Activated naive CD8-positive, alpha-beta T cell (primary cell): ENCODE results near the gene SINHCAF.

Experiments used
- H3K27ac Mint-ChIP-seq: one replicate; pipeline ENCODE4 v1.8.0; 2021; ENCODE audit warnings: mixed read lengths
- H3K27me3 Mint-ChIP-seq: one replicate; pipeline ENCODE4 v1.8.0; 2021; ENCODE audit warnings: mixed read lengths
- H3K36me3 Mint-ChIP-seq: one replicate; pipeline ENCODE4 v1.8.0; 2021; ENCODE audit warnings: mixed read lengths
- H3K4me1 Mint-ChIP-seq: one replicate; pipeline ENCODE4 v1.8.0; 2021; ENCODE audit warnings: low read depth, mixed read lengths
- H3K4me3 Mint-ChIP-seq: one replicate; pipeline ENCODE4 v1.8.0; 2021; ENCODE audit warnings: mild to moderate bottlenecking, mixed read lengths
- H3K9me3 Mint-ChIP-seq: one replicate; pipeline ENCODE4 v1.8.0; 2021; ENCODE audit warnings: low read depth, mixed read lengths

SINHCAF gene

DNA sequence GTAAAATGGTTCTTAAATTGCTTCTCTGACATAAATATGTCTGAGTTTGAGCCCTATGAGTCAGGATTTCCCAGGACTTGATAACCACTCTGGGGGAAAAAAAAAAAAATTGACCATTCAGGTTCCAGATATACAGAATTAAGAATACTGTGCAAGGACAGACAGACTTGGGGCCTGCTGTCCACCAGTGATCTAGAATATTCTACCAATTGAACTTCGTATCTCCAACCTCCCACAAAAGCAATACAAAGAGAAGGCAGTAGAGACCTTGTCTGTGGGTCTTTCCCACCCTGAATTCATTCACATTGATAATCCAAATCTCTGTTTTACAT lies 4.1 kb downstream of the SINHCAF start:
- H3K27me3 Mint-ChIP-seq, result no peaks in the 10 kb centered on the region
- peaks cover 4% of the 10 kb centered on the region for H3K36me3 Mint-ChIP-seq
- H3K4me1 Mint-ChIP-seq, result peaks cover 67% of the 10 kb centered on the region
- peak overlapping the region; percentile 92 for H3K27ac Mint-ChIP-seq
- no peaks in the 10 kb centered on the region for H3K9me3 Mint-ChIP-seq
- peak overlapping the region; percentile 99 for H3K4me3 Mint-ChIP-seq

GRCh38 chr12:31321186-31321896 lies 4.6 kb downstream of the SINHCAF start:
- peak overlapping the region; percentile 92 for H3K27ac Mint-ChIP-seq
- peaks cover 70% of the 10 kb centered on the region for H3K4me1 Mint-ChIP-seq
- H3K4me3 Mint-ChIP-seq, result peak overlapping the region; percentile 99
- no peaks in the 10 kb centered on the region for H3K27me3 Mint-ChIP-seq
- peaks cover 4% of the 10 kb centered on the region for H3K36me3 Mint-ChIP-seq
- no peaks in the 10 kb centered on the region for H3K9me3 Mint-ChIP-seq

DNA sequence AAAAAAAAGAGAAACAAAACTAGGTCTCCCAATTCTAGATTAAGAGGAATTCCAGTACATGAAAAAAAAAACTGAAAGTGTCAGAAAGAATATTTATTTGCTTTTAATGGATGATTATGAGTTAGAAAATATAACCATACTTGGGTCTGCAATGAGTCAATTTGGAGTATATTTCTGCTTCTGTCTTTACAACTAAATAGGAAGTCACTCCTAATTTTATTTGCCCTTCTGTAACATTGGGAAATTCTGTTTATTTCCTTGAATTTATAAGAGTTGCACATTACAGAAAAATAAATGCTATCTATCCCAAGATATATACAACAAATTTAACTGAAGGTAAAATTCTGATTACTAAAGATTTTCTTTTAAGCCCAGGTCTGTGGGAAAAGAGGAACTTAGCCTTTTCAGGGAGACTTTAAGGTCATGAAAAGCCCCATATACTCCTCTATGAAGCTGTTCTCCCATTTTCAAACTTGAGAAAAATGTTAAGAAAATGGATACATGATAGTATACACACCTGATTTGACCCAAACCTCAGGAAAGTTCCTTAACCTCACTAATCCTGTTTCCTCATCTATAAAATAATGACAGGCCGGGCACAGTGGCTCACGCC lies 7.2 kb downstream of the SINHCAF start:
- H3K4me1 Mint-ChIP-seq, result peaks cover 87% of the 10 kb centered on the region
- H3K36me3 Mint-ChIP-seq, result peaks cover 9% of the 10 kb centered on the region
- H3K27ac Mint-ChIP-seq, result peak overlapping the region; percentile 92
- no peaks in the 10 kb centered on the region for H3K9me3 Mint-ChIP-seq
- no peaks in the 10 kb centered on the region for H3K27me3 Mint-ChIP-seq
- peak overlapping the region; percentile 99 for H3K4me3 Mint-ChIP-seq

DNA sequence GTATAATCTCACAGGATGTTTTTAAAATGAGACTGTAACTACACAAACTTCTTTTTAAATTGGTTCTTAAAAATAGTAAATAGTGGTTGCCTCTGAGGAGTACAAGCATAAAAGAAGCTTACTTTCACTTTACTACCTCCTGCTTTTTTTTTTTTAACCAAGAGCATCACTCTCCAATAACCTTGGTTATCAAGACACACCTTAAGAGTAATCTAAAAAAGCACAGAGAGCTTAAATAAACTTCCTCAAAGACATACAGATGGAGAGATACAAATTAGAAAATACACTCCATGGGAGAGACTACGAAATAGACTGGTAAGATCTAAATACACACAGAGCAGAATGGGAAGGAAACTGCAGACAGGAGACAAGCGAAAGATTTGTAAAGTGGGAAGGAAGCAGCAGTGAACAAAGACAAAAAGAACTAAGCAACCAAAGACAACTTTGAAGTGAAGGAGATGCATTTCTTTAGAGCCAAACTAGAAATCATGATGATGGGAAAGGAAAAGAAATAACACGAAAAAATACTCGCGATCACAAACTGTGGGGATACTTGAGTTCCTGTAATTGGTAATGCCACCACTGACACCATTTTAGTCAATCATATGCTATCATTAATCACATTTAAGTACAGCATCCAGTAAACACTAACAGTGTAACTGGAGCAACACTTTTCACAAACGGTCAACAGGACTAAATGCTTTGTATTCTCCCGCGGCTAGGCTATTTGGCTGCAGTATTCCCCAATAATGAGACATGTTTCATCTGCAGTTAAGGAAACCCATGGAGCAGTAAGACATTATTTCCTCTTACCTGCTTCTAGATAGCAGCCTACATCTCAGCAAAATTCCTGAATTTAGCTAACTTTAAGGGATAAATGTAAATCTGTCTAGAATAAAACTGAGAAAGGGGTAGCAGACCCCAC lies 8.2 kb downstream of the SINHCAF start:
- Mint-ChIP-seq H3K36me3 (peaks cover 9% of the 10 kb centered on the region), H3K27me3 (no peaks in the 10 kb centered on the region), H3K4me3 (peak overlapping the region; percentile 99), H3K4me1 (peaks cover 81% of the 10 kb centered on the region), H3K9me3 (no peaks in the 10 kb centered on the region), H3K27ac (peak overlapping the region; percentile 92)

DNA sequence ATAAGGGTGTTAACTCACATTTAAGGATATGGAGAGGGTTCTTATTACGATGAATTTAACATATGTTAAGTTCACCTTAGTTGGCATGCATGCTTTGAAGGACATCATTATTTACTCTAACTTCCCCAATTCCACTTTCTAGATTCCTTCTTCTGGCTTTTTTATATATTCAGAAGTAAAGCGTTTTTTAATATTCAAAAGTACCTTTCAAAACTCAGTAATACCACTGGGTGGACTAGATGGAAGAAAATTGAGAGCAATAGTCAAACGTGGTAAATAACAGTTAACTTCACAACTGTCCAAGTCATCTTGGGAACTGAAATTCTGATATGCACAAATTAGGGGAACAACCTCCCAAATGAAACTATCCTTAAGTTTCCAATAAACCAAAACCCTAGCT lies 9.1 kb downstream of the SINHCAF start:
- no peaks in the 10 kb centered on the region for H3K27me3 Mint-ChIP-seq
- H3K9me3 Mint-ChIP-seq, result no peaks in the 10 kb centered on the region
- H3K27ac Mint-ChIP-seq, result peak overlapping the region; percentile 92
- H3K4me1 Mint-ChIP-seq, result peaks cover 83% of the 10 kb centered on the region
- H3K36me3 Mint-ChIP-seq, result peaks cover 17% of the 10 kb centered on the region
- peak overlapping the region; percentile 99 for H3K4me3 Mint-ChIP-seq

DNA sequence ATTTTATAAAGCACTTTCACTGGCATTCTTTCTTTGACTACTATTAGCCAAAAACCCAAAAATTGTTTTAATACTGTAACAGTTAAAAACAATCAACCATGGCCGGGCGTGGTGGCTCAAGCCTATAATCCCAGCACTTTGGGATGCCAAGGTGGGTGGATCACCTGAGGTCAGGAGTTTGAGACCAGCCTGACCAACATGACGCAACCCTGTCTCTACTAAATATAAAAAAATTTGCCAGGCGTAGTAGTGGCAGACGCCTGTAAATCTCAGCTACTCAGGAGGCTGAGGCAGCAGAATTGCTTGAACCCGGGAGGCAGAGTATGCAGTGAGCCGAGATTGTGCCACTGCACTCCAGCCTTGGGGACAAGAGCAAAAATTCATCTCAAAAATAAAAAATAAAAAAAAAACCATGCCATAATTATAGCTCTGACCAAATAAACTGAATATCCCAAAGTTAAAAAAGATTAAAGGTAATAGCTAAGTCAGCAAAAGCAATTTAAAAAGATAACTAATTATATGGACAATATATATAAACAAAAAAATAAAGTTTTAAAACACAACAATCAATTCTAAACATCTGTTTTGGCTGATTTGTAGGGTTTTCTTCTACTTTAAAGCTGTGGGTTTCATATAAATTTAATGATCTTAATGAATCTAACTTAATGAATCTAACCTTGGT lies 10.0 kb downstream of the SINHCAF start:
- H3K27ac Mint-ChIP-seq, result no peak overlapping the region

DNA sequence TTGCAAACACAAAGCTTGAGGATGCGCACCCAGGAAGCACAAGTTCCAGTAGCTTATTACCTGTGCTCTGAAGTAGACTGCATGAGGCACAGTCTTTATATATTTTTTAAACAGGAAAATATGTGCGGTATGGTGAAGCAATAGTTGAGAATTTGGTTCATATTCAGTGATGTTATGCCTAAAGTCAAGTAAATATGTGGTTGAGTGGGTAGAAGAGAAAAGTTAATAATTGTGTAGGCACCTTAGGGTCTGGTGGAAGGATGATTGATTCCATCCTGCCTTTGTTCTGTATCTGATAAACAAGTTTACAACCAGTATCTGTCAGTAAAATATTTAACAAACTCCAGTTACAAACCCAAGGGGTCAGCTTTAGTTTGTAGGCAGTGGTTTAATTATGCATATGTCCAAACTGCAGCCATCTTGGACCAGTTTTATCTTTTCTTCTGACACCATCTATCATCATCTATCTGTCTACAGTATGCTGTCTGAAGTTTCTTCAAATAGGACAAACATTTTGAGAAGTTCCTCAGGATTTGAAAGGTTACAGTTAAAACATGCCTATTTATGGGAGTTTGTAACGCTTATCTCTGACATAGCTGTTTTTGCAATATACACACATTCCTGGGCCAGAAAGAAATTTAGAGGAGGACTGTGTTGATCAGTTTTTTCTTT lies 10.8 kb downstream of the SINHCAF start:
- Mint-ChIP-seq H3K4me1 (peaks cover 77% of the 10 kb centered on the region), H3K9me3 (no peaks in the 10 kb centered on the region)

More for the DNA sequence above, 10.0 kb downstream of the SINHCAF start:
- no peak overlapping the region for H3K4me3 Mint-ChIP-seq
- peaks cover 80% of the 10 kb centered on the region for H3K4me1 Mint-ChIP-seq
- H3K27me3 Mint-ChIP-seq, result no peaks in the 10 kb centered on the region
- no peaks in the 10 kb centered on the region for H3K9me3 Mint-ChIP-seq
- H3K36me3 Mint-ChIP-seq, result peaks cover 21% of the 10 kb centered on the region

DNA sequence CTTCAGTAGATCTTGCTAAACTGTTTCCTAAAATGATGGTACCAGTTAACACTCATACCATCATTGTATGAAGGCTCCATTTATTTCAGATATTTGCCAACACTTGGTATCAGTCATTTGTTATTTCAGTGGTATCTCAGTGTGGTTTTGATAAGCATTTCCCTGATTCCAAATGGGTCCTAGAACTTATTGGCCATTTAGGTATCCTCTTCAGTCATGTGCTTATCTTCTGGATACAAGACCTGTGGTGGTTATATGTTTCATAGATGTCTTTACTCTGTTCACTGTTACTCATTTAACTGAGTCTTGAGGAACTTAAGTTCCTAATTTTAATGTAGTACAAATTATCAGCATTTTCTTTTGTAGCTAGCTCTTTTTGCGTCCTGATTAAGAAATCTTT lies 13.5 kb downstream of the SINHCAF start:
- Mint-ChIP-seq H3K27me3 (no peaks in the 10 kb centered on the region), H3K36me3 (peaks cover 23% of the 10 kb centered on the region), H3K27ac (peak overlapping the region; percentile 23)

More for the DNA sequence above, 10.8 kb downstream of the SINHCAF start:
- no peak overlapping the region for H3K27ac Mint-ChIP-seq
- no peaks in the 10 kb centered on the region for H3K27me3 Mint-ChIP-seq
- no peak overlapping the region for H3K4me3 Mint-ChIP-seq
- H3K36me3 Mint-ChIP-seq, result peaks cover 24% of the 10 kb centered on the region

DNA sequence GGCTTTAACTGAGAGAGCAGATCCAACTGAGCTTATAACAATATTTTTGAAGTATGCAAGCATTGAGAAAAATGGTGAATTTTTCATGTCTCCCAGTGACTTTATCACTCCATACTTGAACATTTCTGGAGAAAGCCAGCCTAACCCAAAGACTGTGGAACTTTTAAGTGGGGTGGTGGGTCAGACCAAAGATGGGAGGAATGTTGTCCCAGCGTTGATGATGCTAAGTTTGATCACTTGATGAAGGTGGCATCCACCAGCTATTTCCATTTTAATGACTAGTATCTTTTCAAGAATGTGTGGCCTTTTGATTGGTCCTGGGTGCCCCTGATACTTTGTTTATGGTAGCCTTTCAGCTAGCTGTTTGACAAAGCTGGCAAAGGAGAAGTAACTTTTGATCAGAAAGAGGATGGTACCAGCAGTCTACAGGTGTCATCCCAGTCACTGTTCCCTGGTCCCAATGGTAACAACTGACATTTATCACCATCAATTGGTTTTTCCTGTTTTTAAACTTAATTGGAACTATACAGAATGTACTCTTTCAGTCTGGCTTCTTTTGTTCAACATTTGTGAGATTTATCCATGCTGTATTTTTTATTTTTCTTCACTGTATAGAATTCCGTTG lies 14.2 kb downstream of the SINHCAF start:
- Mint-ChIP-seq H3K27me3 (no peaks in the 10 kb centered on the region), H3K9me3 (no peaks in the 10 kb centered on the region), H3K36me3 (peaks cover 26% of the 10 kb centered on the region), H3K27ac (no peak overlapping the region), H3K4me3 (no peak overlapping the region), H3K4me1 (peaks cover 67% of the 10 kb centered on the region)

More for the DNA sequence above, 13.5 kb downstream of the SINHCAF start:
- peaks cover 67% of the 10 kb centered on the region for H3K4me1 Mint-ChIP-seq
- no peaks in the 10 kb centered on the region for H3K9me3 Mint-ChIP-seq
- H3K4me3 Mint-ChIP-seq, result no peak overlapping the region

DNA sequence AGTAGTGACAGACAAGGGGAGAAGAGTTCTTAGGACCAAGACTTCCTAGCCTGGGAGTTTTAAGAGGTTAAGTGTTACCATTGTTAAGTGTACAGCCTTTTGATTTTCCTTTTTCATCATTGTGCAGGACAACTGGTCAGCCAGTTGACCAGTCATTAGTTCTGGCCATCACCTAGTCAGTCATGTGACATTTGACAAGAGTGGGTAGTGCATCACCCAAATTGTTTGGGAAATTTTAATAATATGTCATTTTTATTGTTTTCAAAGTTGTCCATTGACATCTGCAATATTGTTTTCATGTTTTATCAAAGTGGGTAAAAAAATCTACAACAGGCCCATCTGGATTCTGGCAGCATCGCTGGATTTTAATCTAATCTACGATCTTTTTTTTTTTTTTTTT lies 15.5 kb downstream of the SINHCAF start:
- no peaks in the 10 kb centered on the region for H3K27me3 Mint-ChIP-seq
- H3K27ac Mint-ChIP-seq, result no peak overlapping the region

DNA sequence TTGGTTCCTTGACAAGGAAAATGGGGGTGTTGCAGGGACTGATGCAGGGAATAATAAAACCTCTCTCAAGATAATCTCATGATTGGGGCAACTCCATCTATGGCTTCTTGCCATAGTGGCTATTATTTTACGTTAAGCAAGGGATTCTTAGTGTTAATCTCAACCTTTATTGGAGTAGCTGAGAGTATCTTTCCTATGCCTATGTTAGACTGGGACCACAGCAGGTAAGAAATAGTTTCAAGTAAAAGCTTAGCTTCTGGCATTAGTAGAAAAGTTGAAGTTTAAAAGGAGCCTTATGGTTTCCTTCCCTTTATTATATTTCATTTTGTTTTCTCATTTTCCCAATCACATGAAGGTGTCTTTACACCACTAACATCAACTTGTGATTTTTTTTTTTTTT lies 16.7 kb downstream of the SINHCAF start:
- Mint-ChIP-seq H3K27ac (peak overlapping the region; percentile 30), H3K27me3 (no peaks in the 10 kb centered on the region), H3K9me3 (no peaks in the 10 kb centered on the region), H3K36me3 (peaks cover 26% of the 10 kb centered on the region), H3K4me1 (peaks cover 63% of the 10 kb centered on the region), H3K4me3 (no peak overlapping the region)

More for the DNA sequence above, 15.5 kb downstream of the SINHCAF start:
- peaks cover 70% of the 10 kb centered on the region for H3K4me1 Mint-ChIP-seq
- H3K9me3 Mint-ChIP-seq, result no peaks in the 10 kb centered on the region
- H3K36me3 Mint-ChIP-seq, result peaks cover 29% of the 10 kb centered on the region
- no peak overlapping the region for H3K4me3 Mint-ChIP-seq

- Mint-ChIP-seq H3K27me3 (no peaks in the 10 kb centered on the region), H3K36me3 (peaks cover 24% of the 10 kb centered on the region), H3K9me3 (no peaks in the 10 kb centered on the region), H3K4me1 (peaks cover 64% of the 10 kb centered on the region), H3K4me3 (no peak overlapping the region), H3K27ac (peak overlapping the region; percentile 50)
Measured at GRCh38 chr12:31308116-31308515, 17.8 kb downstream of the SINHCAF start.

DNA sequence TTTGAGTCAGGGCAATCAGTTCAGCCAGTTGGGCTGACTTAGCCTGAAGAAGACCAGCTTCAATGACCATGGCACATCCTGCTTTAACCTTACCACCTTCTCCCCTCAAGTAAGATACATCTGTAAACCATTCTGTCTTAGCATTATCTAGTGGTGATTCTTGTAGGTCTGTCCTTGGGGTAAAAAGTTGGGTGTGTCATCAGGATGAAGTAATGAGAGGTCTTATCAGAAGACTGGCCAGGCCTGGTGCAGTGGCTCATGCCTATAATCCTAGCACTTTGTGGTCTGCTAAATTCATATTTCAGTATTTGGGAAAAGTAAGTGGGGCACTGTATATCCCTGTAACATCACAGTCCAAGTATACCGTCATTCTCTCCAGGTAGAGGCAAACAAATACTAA lies 19.1 kb downstream of the SINHCAF start:
- Mint-ChIP-seq H3K27me3 (no peaks in the 10 kb centered on the region), H3K36me3 (peaks cover 17% of the 10 kb centered on the region), H3K27ac (no peak overlapping the region), H3K4me3 (no peak overlapping the region), H3K9me3 (no peaks in the 10 kb centered on the region), H3K4me1 (peaks cover 58% of the 10 kb centered on the region)

DNA sequence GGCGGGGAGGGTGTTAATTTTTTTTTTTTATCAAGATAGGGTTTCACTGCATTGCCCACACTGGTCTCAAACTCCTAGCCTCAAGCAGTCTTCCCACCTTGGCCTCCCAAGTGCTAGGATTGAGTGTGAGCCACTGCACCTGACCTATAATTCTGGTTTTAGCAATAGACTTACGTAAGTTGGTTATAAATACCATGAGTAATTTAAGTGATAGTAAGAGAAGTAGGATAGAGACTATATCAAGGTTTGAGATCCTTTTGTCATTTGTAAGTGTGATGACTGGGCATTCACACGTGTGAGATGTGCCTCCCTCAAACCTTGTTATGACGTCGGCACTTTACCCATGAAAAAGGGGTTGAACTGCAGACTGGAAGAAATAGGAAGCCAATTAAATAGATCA lies 22.5 kb downstream of the SINHCAF start:
- Mint-ChIP-seq H3K9me3 (no peaks in the 10 kb centered on the region), H3K27ac (no peak overlapping the region), H3K36me3 (peaks cover 14% of the 10 kb centered on the region), H3K4me3 (no peak overlapping the region), H3K27me3 (no peaks in the 10 kb centered on the region), H3K4me1 (peaks cover 54% of the 10 kb centered on the region)
